HG03457 (cell line): Measurements from ENCODE around the gene MZB1.
"Not testable (repeated sequence)": the region's sequence is repeated elsewhere in the genome, so short reads cannot be mapped to it uniquely, and the experiment has no call there.

Experiments
- ATAC-seq: cut with Tn5 transposase; IDR thresholded peaks from one replicate; pipeline ENCODE4 v1.9.1; 2021; ENCODE audit warnings: moderate number of reproducible peaks; ENCODE audit not compliant: unreplicated experiment

Gene MZB1

DNA sequence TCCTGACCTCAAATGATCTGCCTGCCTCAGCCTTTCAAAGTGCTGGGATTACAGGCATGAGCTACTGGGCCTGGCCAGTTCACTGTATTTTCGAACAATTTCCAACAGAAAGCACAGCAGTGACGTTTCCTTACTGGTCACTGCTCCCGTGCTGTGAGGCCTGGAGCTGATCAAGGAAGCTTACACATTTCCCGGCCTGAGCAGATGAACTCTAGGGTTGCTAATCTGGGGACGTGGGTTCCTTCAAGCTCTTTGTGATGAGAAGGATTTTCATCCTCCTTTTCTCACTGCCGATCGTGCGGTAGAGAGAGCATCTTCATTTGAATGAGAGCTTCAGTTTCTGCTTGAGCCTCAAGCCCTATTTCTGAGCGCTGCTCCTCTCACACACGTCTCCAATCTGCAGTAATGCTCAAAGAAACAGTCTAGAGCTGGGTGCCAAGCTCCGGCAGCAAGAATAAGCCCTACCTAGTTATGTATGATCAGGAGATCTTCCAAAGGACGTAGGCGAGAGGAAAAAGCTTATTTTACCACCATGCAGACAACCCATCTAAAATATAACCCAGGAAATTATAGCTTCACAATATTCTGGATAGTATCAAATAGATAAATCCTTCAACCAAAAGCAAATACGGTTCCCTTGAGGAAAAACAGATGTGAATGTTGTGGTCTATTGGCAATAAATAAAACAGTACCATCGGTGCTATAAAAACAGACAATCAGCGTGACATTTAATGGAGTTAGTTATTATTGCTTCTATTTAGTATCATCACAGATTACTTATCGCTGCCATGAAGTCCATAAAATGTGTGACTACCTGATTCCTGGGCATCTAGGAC is 21.5 kb upstream of the MZB1 start:
- ATAC-seq, result no peak

DNA sequence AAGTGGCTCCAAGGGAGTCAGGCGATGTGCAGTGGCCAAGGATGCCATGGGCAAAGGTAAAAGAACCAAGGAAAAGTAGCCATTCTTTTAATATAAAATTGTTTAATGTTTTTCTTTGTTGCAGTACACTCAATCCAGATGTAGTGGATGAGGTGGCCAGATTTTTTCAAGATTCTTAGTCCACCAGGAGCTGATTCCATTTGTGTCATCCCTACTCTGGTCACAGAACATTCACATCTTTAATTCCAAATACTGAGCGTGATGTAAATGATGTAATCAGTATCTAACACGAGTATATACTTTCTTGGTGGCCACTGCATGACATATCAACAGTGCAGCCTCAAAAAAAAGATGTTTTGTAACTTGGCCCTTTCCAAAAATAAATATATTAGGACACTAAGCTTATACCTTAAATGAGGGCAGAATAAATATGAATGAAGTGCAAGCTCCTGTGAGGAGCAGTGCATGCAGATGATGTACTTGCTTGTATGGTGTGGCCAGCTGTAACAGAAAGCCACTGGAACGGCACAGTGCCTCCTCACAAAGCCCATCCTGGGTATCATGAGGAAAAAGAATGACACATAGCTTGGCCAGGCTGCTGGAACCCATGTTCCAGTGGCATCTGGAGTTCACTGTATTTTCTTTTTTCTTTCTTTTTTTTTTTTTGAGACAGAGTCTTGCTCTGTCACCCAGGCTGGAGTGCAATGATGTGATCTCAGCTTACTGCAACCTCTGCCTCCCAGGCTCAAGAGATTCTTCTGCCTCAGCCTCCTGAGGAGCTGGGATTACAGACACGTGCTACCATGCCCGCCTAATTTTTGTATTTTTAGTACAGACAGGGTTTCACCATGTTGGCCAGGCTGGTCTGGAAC is 20.6 kb upstream of the MZB1 start:
- ATAC-seq, result no peak

DNA sequence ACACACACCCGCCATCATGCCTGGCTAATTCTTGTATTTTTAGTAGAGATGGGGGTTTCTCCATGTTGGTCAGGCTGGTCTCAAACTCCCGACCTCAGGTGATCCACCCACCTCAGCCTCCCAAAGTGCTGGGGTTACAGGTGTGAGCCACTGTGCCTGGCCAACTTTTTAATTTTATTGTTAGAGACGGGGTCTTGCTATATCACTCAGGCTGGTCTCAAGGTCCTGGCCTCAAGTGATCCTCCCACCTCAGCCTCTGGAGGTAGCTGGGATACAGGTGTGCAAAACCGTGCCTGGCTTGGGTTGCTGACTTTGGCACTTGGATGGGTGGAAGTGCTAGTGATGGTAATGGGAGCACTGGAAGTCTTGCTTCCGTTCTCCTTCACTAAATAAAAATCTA is 19.4 kb upstream of the MZB1 start:
- ATAC-seq, result not testable (repeated sequence)

DNA sequence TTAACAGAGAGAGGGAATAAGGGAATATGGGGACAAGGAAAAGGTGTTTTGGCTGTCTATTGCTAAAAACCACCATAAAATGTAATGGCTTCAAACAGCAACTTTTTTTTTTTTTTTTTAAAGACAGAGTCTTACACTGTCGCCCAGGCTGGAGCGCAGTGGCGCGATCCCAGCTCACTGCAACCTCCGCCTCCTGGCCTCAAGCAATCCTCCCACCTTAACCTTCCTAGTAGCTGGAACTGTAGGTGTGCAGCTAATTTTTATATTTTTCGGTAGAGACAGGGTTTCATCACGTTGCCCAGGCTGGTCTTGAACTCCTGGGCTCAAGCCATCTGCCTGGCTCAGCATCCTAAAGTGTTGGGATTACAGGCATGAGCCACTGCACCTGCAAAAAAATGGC is 18.5 kb upstream of the MZB1 start:
- no peak for ATAC-seq

DNA sequence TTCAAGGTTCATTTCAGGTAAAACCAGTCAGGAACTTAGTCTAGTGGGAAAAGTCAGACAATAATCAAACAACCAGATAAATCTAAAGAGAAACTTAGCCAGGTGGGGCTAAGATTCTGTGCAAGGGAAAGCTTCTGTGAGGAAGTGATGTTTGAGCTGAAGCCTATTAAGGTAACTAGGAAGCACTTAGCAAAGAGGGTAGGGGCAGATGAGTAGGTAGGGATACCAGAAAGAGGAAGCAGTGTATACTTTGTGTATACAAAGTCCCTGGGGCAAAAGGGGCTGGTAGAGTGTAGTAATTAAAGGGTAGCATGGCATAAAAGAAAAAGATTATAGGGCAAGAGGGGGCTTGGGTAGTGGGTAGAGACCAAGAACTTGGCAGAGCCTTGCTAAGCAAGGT is 17.8 kb upstream of the MZB1 start:
- no peak for ATAC-seq

DNA sequence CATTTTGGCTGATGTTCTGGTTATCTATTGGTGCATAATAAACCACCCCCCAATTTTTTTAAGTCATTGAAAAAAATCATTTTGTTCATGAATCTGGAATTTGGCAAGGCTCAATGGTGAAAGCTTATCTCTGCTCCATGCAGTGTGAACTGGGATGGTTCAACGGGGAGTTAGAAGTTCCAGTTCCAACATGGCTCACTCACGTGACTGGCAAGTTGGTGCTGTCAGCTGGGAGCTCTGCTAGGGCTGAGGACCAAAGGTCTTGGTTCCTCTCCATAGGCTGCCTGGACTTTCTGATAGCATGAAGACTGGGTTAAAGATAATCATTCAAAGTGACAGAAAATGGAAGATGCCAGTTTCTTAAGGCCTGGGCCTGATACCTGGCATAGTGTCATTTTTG is 17.2 kb upstream of the MZB1 start:
- no peak for ATAC-seq

DNA sequence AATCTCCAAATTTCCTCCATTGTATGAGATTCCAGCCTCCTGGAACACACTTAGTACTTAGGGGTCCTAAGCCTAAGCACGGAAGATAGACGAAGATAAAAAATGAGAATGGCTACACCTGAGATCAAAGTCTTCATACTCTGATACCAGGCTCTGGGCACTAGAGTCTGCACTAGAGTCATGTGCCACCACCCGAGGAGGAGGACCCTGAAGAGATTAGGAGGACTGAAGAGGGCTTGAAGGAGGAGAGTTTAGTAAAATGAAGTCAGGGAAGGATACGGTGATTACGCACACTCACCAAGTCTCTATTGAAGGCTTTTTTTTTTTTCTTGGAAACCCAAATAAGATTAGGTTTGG is 14.7 kb upstream of the MZB1 start:
- ATAC-seq, result no peak

DNA sequence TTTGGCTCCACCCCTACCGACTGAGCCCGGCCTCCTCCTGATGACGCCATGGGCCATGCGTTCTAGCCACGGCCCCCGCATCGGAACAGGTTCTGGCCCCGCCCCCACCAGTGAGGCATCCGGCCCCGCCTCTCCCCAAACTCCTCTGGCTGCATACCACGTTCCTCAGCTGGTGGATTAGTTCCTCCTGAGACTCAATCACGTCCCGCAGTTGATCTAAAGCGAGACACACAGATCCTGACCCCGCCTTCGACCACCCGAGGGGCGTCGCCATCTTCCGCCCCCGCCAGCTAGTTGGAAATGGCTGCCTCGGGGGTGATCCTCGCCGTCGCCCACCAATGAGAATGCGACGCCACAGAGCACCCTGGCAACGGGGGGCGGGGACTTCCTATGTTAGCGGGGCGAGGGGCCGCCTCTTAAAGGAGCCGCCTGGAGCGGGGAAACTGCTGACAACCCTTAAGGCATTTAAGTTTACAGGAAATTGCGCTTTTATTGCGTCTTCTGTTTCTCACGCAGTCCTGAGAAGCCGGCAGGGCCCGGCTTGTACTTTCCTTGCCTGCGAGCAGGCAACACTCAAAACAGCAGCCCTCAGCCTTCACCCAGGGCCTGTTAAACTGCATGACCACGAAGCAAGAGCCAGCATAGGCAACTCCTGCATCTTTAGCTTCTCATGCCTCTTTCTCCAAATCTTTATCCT is 14.2 kb upstream of the MZB1 start, which contains the start of gene SPATA24:
Gene SPATA24, minus strand, starts transcription at position 303 of the 697 bp plus-strand sequence. Its CDS starts 29 bp downstream, at position 274.
- ATAC-seq, result peak; percentile 60

DNA sequence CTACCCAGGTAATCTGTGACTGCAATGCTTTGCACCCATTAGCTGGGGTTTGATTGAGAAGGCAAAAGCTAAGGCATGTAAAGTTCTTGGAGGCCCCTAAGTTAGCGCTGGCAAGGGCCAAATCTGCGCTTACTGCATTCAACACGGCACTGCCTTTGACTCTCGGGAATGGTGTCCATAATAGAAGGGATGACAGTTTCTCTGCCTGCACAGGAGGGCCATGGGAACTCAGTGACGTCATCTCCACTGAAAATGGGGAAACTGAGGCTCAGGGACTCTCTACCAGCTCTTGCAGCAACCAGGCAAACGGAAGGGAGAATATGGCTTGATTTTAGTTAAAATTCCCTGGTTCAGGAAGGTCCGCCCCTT is 13.7 kb upstream of the MZB1 start:
- peak; percentile 1 for ATAC-seq

DNA sequence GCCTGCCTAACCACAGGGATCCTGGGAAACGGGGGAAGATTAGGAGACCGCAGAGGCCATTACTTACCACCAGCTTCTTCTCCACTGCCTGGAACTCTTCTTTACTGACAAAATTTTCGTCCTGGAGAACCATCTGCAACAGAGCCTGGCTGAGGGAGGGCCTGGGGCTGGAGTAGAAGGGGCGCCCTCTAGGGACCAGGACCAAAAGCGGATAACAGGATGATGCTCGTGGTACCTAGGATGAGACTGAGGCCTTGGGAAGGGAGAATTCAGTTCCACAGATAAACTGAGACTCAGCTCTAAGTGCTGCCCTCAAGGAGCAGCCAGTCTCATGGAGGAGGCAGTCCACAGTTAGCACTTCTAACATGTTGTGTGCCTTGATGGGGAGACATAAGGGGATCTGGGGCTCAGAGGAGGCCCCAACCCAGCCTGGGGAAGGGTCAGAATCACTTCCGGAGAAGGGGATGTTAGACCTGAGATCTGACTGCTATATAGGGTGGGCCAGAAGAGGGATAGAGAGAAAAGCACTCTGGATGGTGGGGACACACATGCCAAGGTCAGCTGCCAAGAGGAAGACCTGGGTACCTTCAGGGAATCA is 12.9 kb upstream of the MZB1 start:
- ATAC-seq, result no peak

DNA sequence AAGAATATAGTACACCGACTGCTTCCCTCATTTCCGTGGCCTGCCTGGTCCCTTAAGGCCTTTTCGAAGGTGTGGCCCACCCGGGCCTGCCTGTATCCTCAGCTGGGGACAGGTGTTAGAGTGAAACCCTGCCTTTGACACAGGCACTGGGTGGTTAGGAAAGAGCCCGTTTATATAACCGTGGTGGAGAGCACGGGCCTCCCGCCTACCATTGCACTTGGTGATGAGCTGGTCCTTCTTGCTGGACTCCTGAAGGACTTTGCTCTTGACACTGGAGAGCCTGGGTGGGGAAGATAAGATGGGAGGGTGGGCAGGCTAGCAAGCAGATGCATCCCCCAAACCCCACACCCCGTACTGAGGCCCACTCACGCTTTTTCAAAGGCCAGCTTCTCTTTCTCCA is 11.8 kb upstream of the MZB1 start:
- no peak for ATAC-seq

DNA sequence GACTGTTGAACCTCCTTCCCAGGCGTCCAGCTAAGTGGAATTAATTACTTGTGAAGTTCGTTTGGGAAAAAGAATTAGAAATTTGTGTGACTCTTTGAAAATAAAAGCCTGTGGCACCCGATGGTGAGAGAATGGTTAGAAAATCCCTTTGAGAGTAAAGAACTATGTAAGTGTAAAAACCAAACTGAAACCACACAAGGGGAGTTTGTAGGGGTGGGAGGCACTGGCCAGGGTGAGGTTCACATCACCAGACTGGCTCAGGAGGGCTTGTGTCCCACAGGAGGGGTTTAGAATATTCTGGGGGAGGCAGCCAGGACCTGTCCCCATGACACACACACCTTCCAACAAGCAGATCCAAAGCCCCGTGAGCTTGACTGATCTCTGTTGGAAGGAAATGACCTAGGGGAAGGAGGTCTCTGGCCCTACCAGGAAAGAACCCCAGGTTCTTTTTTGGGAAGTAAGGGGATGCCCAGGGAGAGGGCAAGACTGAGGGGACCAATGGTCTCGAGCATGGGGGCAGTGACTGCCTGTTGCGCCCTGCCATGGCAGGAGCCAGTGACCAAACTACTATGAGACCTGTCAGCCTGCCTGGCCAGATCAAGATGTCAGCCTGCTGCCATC is 9.9 kb upstream of the MZB1 start:
- ATAC-seq, result no peak

DNA sequence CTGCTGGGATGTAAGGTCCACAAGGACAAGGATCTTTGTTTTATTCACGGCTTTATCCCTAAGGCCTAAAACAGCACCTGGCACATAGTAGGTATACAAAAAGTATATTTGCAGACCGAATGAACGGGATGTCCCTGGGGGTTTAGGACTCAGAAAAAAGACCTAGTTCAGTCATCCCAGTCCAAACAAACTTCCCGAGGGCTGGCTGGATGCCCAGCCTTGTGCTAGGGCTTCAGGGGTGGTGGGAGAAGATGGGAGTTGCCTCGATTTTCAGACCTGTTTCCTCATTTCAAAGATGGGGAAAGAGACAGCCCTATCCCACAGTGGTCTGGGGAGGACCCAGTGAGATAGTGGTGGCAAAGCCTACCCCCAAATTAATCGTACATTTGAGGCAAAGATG is 8.2 kb upstream of the MZB1 start:
- ATAC-seq, result no peak

DNA sequence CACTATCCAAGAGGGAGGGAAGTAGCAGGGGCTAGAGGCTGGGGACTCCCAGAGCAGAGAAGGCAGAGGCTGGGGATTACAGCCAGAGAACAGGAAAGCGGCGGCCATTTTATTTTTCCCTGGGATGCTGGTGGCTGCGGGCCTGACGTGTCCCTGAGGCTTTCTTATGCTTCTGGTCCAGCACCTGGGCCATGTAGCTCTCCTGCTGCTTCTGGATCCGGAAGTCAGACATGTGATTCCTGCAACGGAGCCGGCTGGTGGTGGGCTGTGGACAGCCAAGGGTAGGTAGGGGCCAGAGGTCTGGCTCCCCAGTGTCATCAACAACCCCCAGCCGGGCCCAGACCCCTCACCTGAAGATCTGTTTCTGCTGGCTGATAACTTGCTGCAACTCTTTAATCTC is 7.0 kb upstream of the MZB1 start:
- ATAC-seq, result no peak

DNA sequence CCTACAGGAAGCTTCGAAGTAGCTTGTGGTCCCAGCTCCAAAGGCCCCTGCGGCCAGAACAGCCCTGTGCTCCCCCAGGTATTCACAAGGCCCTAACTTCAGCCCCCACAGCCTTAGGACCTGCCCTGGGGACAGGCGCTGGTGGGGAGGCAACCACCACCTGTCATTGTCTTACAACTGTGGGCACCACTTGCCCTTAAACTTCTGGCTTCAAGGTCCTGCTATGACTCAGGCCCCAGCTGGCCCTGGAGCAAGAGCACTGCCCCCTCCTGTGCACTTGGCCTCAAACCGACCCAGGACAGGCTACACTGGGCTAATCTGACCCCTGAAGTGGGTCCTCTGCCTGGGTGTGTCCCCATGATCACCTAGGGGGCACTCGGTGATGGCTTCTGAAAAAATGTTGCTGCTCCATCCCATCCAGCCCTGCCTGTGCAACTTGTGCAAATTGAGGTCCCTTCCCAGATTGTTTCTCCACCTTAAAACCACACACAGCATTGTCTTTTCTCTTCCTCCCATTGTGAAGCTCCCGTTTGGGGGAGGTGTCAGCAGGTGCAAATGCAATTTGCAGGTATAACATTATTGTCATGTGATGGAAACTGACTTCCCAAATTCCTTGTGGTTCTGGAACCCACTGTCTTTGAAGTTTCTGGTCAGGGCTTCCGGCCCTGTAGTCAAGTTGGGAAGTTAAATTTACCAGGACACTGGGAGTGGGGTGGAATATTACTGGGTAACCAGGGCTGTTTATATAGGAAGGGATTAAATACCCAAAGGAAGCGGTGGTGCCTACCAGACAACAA is 6.3 kb upstream of the MZB1 start:
- no peak for ATAC-seq

DNA sequence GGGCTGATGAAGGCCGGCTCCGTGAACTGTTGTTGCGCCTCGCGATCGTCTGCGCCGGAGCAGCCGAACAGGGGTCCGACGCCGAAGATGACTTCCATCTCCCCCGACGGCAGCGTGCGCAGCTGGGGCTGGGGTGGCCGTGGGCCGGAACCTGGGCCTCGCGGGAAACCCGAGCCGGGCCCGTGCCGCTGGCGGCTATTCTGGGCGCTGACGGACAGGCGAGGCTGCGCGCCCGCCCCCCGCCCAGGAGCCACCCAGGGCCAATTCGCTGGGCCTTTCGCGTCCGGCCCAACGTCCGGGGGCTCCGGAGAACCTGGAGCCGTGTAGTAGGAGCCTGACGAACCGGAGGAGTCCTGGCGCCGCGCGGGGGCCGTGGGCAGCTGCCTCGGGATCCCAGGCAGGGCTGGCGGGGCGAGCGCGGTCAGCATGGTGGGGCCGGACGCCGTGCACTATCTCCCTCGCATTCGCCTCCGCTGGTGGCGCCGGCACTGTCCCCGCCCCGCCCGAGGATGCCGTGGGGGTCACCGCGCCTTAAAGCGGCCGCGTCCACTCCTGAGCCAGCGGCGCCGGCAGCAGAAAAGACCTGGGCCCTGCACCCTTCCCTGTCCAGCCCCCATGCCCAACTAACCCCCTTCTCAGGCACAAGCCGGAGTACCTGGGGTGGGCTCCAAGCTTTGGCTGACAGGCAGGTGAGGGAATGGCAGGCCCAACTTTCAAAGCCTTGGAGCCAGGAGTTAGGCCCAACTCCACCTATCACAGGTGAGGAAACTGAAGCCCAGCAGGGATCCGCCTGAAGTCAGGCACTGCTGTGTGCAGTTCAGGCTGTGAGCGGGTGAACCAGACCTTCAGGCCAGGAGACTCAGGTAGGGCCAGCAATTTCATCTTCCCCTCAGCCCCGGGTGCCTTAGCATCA is 5.2 kb upstream of the MZB1 start, which contains the start of gene PROB1:
Gene PROB1, minus strand, starts transcription at position 451 of the 913 bp plus-strand sequence. Its CDS starts 23 bp downstream, at position 428.
- no peak for ATAC-seq

DNA sequence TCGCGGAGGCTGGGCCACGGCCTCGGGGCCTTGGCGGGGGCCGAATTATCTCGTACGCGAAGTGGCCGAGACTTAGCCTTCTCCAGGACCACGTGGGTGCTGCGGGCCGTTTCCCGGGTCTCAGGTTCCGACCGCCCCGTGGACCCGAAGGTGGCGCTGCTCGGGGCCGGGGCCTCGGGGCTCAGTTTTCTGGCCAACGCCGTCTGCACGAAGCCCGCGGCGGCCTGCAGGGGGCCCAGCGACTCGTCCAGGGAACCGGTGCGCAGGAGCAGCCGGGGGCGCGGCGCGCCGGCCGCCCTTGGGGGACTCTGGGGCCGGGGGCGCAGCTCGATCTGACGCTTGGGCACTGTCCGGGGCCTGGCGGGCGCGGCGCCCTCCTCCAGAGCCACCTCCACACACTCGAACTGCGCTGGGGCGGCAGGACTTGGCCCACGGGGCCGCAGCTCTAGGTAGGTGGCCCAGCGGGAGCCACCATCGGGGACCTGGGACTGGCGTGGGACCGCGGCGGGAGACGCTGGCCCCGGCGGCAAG is 4.5 kb upstream of the MZB1 start:
- no peak for ATAC-seq

DNA sequence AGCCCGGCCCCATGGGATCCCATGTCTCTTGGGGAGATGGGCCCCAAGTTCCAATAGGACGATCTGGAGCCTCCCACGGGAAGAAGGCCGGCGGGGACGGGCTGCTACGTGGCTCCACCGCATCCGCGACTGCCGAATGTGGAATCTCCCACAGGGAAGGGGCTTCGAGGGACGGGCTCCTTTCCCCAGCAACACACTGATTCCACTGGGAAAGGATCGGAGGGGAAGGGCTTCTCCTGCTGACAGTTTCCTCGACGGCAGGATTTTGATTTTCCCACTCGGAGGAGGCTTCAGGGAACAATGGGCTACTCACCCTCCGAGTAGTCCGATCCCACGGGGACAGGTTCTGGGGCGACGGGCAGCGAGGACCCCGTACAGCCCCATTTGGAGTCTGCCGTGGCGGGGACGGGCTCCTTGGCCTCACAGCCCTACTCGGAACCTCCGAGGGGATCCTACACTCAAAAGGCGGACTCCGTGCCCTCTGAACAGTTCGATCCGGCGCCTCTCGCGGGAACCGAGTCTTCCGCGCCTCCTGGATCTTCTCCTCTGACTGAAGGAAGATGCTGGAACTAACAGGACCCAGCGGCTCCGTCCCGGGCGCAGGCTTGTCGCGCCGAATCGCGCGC is 3.9 kb upstream of the MZB1 start:
- no peak for ATAC-seq
